IgD-negative memory B cell (primary cell): ENCODE results near the gene RSPO1. TPM values are rescaled to one million over a fixed set of nuclear protein-coding genes. Genes with fewer than 3 reads are reported as not detected.
"Not testable (repeated sequence)": the region's sequence is repeated elsewhere in the genome, so short reads cannot be mapped to it uniquely, and the experiment has no call there.

Experiments used
- H3K27ac Mint-ChIP-seq, 3 donors: one replicate each; pipeline ENCODE4 v1.8.0; 2020 to 2022; ENCODE audit warnings: mild to moderate bottlenecking in 3 of 3, mixed read lengths in 3 of 3, moderate library complexity in 1 of 3
- H3K27me3 Mint-ChIP-seq: one replicate; pipeline ENCODE4 v1.8.0; 2021; ENCODE audit warnings: mixed read lengths
- H3K36me3 Mint-ChIP-seq: one replicate; pipeline ENCODE4 v1.8.0; 2020; ENCODE audit warnings: mild to moderate bottlenecking, mixed read lengths
- H3K4me1 Mint-ChIP-seq, 3 donors: one replicate each; pipeline ENCODE4 v1.8.0; 2020 to 2022; ENCODE audit warnings: mixed read lengths in 3 of 3, mild to moderate bottlenecking in 1 of 3
- H3K4me3 Mint-ChIP-seq, 4 donors: one replicate each; pipeline ENCODE4 v1.8.0; 2020 to 2022; ENCODE audit warnings: mild to moderate bottlenecking in 4 of 4, mixed read lengths in 4 of 4, moderate library complexity in 3 of 4
- H3K9me3 Mint-ChIP-seq, 3 donors: one replicate each; pipeline ENCODE4 v1.8.0; 2020 to 2021; ENCODE audit warnings: mixed read lengths in 3 of 3, mild to moderate bottlenecking in 1 of 3
- polyA plus RNA-seq: library from polyadenylated mRNA; unstranded; fragments of 300-500 nt; fragmentation: Illumina TruSeq; gene quantifications from one replicate; pipeline ENCODE4 v1.2.3, GENCODE V29; 2021

Gene RSPO1
- polyA plus RNA-seq, 1 donor from 2014 or later = not detected

DNA sequence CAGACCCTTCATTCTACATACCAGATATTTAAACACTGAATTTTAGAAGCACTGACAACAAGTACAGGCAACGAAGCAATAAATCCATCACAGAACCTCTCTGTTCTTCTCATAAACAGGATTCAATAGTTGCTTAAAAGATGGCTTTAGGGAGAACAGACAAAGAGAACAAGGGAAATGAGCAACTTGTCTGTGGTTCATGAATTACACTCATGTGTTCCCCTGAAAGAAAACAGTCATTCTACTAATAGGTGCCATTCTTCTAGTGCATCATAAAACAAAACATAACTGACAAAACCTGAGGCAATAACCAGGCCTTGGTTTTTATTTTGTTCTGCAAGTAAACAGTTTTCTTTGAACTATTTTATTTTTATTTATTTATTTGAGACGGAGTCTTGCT, 45.8 kb downstream of the RSPO1 start:
- Mint-ChIP-seq H3K4me3 (no peak overlapping the region), H3K27ac (no peak overlapping the region), H3K4me1 (peaks cover 2 to 4% (median 2%) of the 10 kb centered on the region in 3 donors), H3K9me3 (no peaks in the 10 kb centered on the region), H3K27me3 (no peaks in the 10 kb centered on the region), H3K36me3 (no peaks in the 10 kb centered on the region)

DNA sequence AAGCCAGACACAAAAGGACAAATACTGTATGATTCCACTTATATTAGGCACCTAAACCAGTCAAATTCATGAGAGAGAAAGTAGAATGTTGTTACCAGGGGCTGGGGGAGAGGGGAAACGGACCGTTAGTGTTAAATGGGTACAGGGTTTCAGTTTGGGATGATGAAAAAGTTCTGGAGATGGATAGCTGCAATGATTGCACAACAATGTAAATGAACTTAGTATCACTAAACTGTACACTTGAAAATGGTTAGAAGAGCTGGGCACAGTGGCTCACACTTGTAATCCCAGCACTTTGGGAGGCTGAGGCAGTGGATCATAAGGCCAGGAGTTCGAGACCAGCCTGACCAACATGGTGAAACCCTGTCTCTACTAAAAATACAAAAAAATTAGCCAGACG, 50.1 kb downstream of the RSPO1 start:
- not testable (repeated sequence) for H3K27ac Mint-ChIP-seq, H3K9me3 Mint-ChIP-seq, H3K27me3 Mint-ChIP-seq, H3K4me1 Mint-ChIP-seq, H3K4me3 Mint-ChIP-seq, H3K36me3 Mint-ChIP-seq

DNA sequence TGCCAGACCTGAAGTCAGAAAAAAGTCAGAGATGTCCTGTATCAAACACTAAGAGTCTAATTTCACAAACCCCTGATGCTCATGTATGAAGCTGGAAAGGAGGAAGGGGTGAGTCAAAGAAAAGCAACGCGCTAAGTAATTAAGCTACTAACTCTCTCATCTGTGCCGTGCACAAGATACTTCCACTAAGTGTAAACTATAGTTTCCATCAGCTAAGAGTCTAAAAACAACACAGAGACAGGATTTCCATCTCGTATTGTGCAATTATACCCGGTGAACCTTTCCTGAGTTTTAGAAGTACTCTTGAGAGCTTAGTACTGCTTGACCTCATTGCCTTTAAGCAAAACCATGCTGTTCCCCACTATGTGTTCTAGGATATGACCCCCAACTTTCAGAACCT, 59.0 kb downstream of the RSPO1 start:
- H3K36me3 Mint-ChIP-seq = peaks cover 10% of the 10 kb centered on the region
- H3K27me3 Mint-ChIP-seq = no peaks in the 10 kb centered on the region
- H3K4me1 Mint-ChIP-seq = no peaks in the 10 kb centered on the region
- H3K4me3 Mint-ChIP-seq = no peak overlapping the region
- H3K27ac Mint-ChIP-seq = no peak overlapping the region
- H3K9me3 Mint-ChIP-seq = no peaks in the 10 kb centered on the region

GRCh38 chr1:37574834-37575480, 59.7 kb downstream of the RSPO1 start:
- H3K36me3 Mint-ChIP-seq = peaks cover 11% of the 10 kb centered on the region
- H3K27ac Mint-ChIP-seq = peak overlapping the region in 1 of 3 donors; percentile 80
- H3K27me3 Mint-ChIP-seq = no peaks in the 10 kb centered on the region
- no peak overlapping the region for H3K4me3 Mint-ChIP-seq
- no peaks in the 10 kb centered on the region for H3K4me1 Mint-ChIP-seq
- H3K9me3 Mint-ChIP-seq = no peaks in the 10 kb centered on the region

DNA sequence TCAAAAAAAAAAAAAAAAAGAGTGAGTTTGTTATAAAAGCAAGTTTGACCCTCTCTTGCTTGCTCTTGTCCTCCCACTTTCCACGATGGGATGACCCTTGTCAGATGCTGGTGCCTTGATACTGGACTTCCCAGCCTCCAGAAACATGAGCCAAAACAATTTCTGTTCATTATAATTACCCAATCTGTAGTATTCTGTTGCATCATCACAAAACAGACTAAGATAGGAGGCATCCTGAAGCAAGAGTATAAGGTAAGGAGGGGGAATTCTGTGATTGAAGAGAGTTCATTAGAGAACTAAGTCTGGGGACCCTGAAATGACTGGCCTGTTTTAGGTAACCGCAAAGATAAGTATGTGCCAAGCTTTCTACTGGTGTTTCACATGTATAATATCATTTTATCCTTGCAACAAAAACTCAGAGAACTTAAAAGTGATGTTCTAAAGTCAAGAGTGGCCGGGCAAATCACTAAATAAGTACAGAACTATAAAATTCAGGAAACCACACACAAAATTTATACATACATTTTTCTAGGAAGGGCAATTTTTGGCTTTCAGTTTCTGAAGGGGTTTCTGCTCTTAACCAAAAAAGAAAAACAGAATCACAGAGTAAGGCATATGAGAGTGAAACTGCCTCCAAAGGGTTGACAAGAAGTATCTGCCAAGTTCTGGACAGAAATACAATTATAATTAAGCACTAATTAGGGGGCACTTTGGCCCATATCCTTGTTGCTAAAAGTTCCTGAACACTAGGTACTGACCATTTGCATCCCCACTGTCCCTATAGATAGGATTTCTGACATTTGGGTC, 64.0 kb downstream of the RSPO1 start:
- Mint-ChIP-seq H3K27me3 (no peaks in the 10 kb centered on the region), H3K36me3 (peaks cover 10% of the 10 kb centered on the region), H3K27ac (peak overlapping the region in 1 of 3 donors; percentile 64), H3K4me3 (peak overlapping the region in 2 of 4 donors; percentile 4 to 8), H3K9me3 (no peaks in the 10 kb centered on the region), H3K4me1 (no peaks in the 10 kb centered on the region)

DNA sequence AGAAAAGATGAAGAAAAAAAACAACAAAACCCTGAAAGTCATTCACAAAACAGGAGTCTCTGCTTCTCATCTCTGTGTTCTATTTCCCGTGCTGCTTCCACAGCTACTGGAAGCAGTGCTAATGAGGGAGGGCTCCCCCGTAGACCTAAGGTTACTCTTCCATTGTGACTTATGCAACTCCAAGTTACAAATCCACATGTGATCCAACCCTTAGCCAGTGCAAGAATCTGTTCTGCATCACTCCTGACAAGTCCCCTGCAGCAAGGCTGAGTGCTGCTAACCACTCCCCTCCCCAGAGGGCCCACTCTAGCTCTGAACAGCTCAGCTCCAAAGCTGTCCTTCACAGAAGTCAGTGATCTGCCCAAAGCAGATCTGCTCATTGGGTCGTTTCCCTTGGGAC, 67.7 kb downstream of the RSPO1 start:
- Mint-ChIP-seq H3K36me3 (peaks cover 5% of the 10 kb centered on the region), H3K27me3 (no peaks in the 10 kb centered on the region), H3K9me3 (no peaks in the 10 kb centered on the region), H3K27ac (no peak overlapping the region), H3K4me3 (no peak overlapping the region), H3K4me1 (no peaks in the 10 kb centered on the region)

DNA sequence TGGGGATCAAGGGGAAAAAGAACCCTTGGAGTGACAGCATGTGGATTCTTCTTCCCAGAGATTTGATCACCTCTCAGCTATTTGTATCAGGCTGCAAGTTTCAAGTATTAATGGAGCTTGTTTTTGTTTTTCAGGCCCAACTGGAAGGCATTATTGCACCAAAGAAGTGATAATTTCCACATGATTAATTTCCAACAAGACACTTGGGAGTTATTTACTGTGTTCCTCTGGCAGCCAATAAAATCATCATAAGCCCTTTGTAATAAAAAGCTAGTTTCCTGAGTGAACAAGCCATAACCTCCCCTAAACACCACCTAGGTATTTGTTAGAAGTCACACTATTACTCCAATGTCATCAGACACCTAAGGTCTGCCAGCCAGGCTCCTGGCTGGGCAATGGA, 69.8 kb downstream of the RSPO1 start:
- Mint-ChIP-seq H3K4me3 (no peak overlapping the region), H3K27me3 (no peaks in the 10 kb centered on the region), H3K36me3 (peaks cover 4% of the 10 kb centered on the region), H3K9me3 (no peaks in the 10 kb centered on the region), H3K4me1 (no peaks in the 10 kb centered on the region), H3K27ac (no peak overlapping the region)

DNA sequence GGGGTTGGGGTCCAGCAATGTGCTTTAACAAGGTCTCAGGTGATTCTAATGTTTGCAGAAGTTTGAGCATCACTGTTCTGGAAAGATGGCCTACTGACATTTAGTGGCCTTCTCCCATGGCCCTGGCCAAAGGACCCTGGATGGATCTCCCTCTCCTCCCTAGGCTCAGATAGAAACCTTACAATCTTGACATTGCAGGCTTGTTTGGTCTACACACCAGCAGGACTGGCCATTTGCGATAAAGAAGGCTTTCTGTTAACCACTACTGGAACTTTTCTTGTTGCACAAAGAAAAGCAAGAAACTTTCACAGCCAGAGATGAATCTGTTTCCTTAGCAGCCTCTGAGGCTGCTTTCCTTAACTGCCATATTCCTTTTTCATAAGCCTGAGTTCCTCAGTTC, 71.7 kb downstream of the RSPO1 start:
- Mint-ChIP-seq H3K27me3 (no peaks in the 10 kb centered on the region), H3K4me3 (no peak overlapping the region), H3K4me1 (no peaks in the 10 kb centered on the region), H3K9me3 (no peaks in the 10 kb centered on the region), H3K27ac (no peak overlapping the region), H3K36me3 (peaks cover 2% of the 10 kb centered on the region)

Other genes starting within 250 kb of the RSPO1 start
- gene ZC3H12A, start 160.3 kb downstream of the RSPO1 start, polyA plus RNA-seq = 20.6 TPM
- gene MEAF6, start 120.1 kb downstream of the RSPO1 start, polyA plus RNA-seq = 151 TPM
- 7.3 TPM for gene SNIP1, start 80.6 kb downstream of the RSPO1 start, polyA plus RNA-seq
- gene DNALI1, start 78.0 kb downstream of the RSPO1 start, polyA plus RNA-seq = not detected
- 64.4 TPM for gene GNL2, start 39.0 kb downstream of the RSPO1 start, polyA plus RNA-seq
- gene CDCA8, start 57.6 kb upstream of the RSPO1 start, polyA plus RNA-seq = 1.4 TPM
- not detected for gene EPHA10, start 130.2 kb upstream of the RSPO1 start, polyA plus RNA-seq
- 2.7 TPM for gene MANEAL, start 159.0 kb upstream of the RSPO1 start, polyA plus RNA-seq
- 30.6 TPM for gene C1orf122, start 172.9 kb upstream of the RSPO1 start, polyA plus RNA-seq
- gene YRDC, start 173.3 kb upstream of the RSPO1 start, polyA plus RNA-seq = 14.9 TPM
- 23.6 TPM for gene MTF1, start 224.7 kb upstream of the RSPO1 start, polyA plus RNA-seq